Epithelial cell of esophagus (primary cell): Measurements from ENCODE around the gene MED1.
"Not testable (repeated sequence)": the region's sequence is repeated elsewhere in the genome, so short reads cannot be mapped to it uniquely, and the experiment has no call there.

ENCODE experiments used
- DNase-seq: peaks from one replicate; pipeline ENCODE4 v3.0.0; 2010; ENCODE audit warnings: low read depth
- H3K4me3 ChIP-seq: 2 replicates; pipeline ENCODE4 v1.5.1; 2011; ENCODE audit warnings: mild to moderate bottlenecking, low read length, control low read depth
- CTCF ChIP-seq: IDR thresholded peaks from 2 replicates; pipeline ENCODE4 v1.5.1; 2011; ENCODE audit warnings: low read depth, mild to moderate bottlenecking, low read length, control low read depth, inconsistent platforms; ENCODE audit not compliant: insufficient read depth; ENCODE audit errors: missing control alignments

MED1 gene

GRCh38 chr17:39380144-39380543 lies 70.9 kb downstream of the MED1 start:
- no peak overlapping the region for H3K4me3 ChIP-seq
- DNase-seq = no peak
- no peak for TF ChIP-seq CTCF

- no peak for TF ChIP-seq CTCF
- DNase-seq = no peak
- H3K4me3 ChIP-seq = no peak overlapping the region
Observed at GRCh38 chr17:39376434-39376833, 74.6 kb downstream of the MED1 start.

GRCh38 chr17:39367805-39368204 lies 83.3 kb downstream of the MED1 start:
- not testable (repeated sequence) for H3K4me3 ChIP-seq, DNase-seq

GRCh38 chr17:39365872-39366271 lies 85.2 kb downstream of the MED1 start:
- DNase-seq = no peak
- no peak overlapping the region for H3K4me3 ChIP-seq
- TF ChIP-seq CTCF = no peak

GRCh38 chr17:39365242-39365641 lies 85.8 kb downstream of the MED1 start:
- H3K4me3 ChIP-seq = no peak overlapping the region
- DNase-seq = no peak
- no peak for TF ChIP-seq CTCF

GRCh38 chr17:39364236-39365025 lies 86.6 kb downstream of the MED1 start:
- DNase-seq = no peak
- no peak for TF ChIP-seq CTCF
- no peak overlapping the region for H3K4me3 ChIP-seq

- H3K4me3 ChIP-seq = no peak overlapping the region
- no peak for TF ChIP-seq CTCF
- DNase-seq = no peak
Observed at GRCh38 chr17:39361064-39361463, 90.0 kb downstream of the MED1 start.
